Dedifferentiated amniotic fluid mesenchymal stem cell (primary cell): ENCODE results near the gene NR5A2.

Source experiments
- DNase-seq: peaks from one replicate; pipeline ENCODE4 v3.0.0-alpha.2; 2016; ENCODE audit errors: extremely low spot score

NR5A2 gene

DNA sequence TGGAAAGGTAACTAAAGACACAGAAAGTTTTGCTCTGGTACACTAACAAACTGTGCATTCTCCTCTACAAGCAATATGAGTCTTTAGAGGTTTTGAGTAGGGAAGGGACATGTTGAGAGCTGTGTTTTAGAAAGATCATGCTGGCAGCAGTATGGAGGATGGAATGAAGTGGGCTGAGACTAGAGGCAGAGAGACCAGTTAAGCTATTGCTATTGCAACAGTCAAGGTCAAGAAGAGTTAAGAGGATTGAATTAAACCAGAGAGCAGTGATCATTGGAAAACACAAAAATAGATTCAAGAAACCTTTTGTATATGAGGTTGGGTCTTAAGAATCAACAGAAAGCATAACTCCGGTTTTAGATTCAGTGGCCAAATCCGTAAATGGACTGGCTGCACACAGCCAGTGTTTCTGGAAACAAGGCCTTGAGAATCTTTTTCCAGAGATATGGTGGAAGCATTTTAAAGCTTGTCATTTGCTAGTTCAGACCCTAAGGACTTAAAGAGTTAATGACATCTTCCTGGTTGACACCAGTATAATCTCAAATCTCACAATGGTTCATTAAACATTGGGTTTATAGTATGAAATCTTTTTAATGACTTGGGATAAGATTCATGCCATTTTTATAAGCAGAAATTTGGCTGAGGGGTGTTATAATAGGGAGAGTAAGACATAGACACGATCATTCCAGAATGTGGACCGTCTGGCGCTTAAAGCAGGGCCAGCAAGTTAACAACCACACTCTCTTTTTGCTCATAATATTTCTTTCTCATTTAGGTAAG is 177.9 kb downstream of the NR5A2 start:
- no peak for DNase-seq

GRCh38 chr1:200206340-200206739 is 178.8 kb downstream of the NR5A2 start:
- DNase-seq, result no peak

DNA sequence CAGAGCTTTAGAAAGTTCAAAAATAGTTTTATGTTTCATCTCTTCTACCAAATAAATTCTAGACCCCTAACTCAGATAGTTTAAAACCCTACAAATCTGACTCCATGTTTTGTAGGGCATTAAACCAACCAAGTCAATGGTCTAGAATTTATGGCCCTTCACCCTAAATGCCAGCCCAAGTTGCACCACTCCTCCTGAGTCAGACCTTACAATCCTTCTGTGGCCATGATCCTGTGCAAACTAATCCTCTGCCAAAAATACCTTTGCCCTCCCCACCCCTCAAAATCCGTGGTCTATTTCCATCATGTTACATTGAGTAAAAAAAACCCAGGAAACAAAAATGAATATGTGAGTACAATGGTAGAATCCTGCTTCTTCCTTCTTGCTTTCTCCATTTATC is 179.3 kb downstream of the NR5A2 start:
- no peak for DNase-seq

DNA sequence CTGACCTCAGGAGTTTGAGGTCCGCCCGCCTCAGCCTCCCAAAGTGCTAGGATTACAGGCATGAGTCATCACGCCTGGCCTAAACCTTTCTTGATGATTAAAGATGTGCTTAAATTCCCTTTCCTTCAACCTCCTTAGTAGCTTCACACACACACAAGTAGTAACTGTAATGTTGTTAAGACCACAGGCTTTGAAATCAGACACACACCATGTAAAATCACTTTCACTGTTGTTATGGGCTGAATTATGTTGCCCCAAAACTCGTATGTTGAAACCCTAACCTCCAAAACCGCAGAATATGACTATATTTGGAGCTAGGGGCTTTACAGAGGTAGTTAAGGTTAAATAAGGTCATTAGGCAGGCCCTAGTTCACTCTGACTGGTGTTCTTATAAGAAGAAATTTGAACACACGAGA is 180.2 kb downstream of the NR5A2 start:
- no peak for DNase-seq

DNA sequence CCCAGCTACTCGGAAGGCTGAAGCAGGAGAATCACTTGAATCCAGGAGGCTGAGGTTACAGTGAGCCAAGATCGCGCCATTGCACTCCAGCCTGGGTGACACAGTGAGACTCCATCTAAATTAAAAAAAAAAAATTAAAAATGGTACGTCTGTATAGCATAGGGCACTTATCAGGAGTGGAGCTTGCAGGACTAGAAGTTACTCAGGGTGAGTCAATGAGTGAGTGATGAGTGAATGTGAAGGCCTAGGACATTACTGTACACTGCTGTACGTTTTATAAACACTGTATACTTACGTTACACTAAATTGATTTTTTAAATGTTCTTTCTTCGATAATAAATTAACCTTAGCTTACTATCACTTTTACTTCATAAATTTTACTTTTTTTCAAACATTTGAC is 183.6 kb downstream of the NR5A2 start:
- no peak for DNase-seq

GRCh38 chr1:200213392-200213791 is 185.9 kb downstream of the NR5A2 start:
- no peak for DNase-seq

DNA sequence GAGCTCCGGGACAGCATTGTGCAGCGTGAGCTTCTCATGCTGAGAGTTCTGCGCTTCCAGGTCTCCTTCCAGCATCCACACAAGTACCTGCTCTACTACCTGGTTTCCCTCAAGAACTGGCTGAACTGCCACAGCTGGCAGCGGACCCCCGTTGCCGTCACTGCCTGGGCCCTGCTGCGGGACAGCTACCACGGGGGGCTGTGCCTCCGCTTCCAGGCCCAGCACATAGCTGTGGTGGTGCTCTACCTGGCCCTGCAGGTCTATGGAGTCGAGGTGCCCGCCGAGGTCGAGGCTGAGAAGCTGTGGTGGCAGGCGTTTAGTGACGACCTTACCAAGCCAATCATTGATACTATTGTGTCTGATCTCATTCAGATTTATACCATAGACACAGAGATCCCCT is 186.4 kb downstream of the NR5A2 start:
- no peak for DNase-seq

DNA sequence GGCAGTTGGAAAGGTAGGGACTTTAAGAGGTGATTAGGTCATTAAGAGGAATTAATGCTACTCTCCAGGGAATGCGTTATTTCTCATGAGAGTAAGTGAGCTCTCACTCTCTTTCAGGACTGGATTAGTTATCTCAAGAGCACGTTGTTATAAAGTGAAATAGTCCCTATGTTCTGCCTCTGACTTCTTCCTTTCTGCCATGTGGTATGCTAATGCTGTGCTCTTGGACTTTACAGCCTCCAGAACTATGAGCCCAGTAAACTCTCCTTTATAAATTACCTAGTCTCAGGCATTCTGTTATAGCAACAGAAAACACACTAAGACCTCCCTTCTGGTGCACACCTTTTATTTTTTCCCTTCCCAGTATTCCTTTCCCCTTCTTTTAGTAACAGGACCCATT is 187.8 kb downstream of the NR5A2 start:
- no peak for DNase-seq

GRCh38 chr1:200217703-200218102 is 190.2 kb downstream of the NR5A2 start:
- DNase-seq, result no peak

DNA sequence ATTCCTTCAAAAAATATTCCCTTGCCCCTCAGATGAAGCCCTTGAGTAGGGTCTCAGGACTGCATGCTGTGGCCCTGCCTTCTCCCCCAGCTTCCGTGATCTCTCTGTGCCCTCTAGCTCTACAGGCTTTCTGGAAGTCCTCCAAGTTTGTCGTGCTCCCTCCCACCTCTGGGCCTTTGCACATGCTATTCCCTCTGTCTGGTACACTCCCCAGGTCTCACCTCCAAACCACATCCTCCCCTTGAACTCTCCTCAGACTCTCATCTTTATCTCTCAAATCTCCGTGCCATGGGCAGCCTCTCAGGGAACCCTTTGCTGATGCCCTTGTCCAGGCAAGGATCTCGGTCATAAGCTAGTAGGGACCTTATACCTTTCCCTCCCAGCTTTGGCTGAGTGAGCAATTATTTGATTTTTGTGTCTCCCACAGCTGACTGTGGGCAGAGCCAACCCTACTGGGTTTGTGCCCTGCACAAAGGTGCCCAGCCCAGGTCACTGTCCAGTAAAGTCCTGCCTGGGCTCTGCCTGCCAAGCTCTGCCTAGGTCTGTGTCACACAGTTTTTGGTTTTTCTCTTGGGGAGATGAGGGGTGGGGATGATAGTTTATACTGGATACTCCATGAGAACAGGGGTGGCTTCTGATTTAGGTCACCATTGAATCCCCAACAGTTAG is 194.2 kb downstream of the NR5A2 start:
- no peak for DNase-seq

- DNase-seq, result no peak
Measured at GRCh38 chr1:200223207-200223606, 195.7 kb downstream of the NR5A2 start.

- no peak for DNase-seq
Measured at GRCh38 chr1:200223613-200224012, 196.1 kb downstream of the NR5A2 start.

GRCh38 chr1:200224315-200224714 is 196.8 kb downstream of the NR5A2 start:
- no peak for DNase-seq

- DNase-seq, result no peak
Measured at GRCh38 chr1:200226268-200226968, 198.9 kb downstream of the NR5A2 start.

DNA sequence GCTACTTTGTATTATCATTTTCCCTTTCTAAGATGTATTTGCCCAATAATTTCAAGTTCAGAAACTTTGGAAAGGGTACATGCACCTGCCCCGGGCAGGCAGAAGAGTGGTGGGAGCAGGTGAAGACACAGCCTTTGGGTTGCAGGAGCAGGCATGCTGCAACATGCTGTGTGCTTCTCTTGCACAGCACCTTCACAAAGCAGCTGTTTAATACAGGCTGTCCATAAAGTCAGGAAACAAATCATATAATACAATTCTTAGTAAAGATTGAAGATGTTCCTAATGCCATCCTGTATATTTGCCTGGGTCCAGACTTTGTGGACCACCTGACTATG is 199.4 kb downstream of the NR5A2 start:
- DNase-seq, result no peak
